Kidney (tissue), 14 donors: ENCODE results near the gene SORT1. TPM values are rescaled to one million over a fixed set of nuclear protein-coding genes. Genes with fewer than 3 reads are reported as not detected.

Source experiments
- DNase-seq, 5 donors: peaks; one replicate each; pipeline ENCODE4 v3.0.0-alpha.2; 2013 to 2020
- FAIRE-seq: peaks from 2 replicates; lab custom pipeline; 2012; peaks lifted over from hg19 to GRCh38; lab: Jason Lieb, UNC
- H3K27ac ChIP-seq, 2 donors: one replicate each; pipeline ENCODE4 v1.7.0; 2013; ENCODE audit warnings: low read depth in 2 of 2, low read length in 2 of 2, inconsistent platforms in 1 of 2
- H3K27me3 ChIP-seq: one replicate; pipeline ENCODE4 v1.7.1; 2013; ENCODE audit warnings: low read length, inconsistent platforms; ENCODE audit not compliant: control insufficient read depth, insufficient read depth
- H3K36me3 ChIP-seq, 3 donors: one replicate each; pipeline versions ENCODE4 v1.7.0 to v1.7.1; 2013; ENCODE audit warnings: low read length in 3 of 3, control low read depth in 1 of 3, inconsistent platforms in 1 of 3; ENCODE audit not compliant: insufficient read depth in 3 of 3, control insufficient read depth in 2 of 3
- H3K4me1 ChIP-seq, 3 donors: one replicate each; pipeline versions ENCODE4 v1.7.0 to v1.7.1; 2013; ENCODE audit warnings: low read length in 3 of 3, inconsistent platforms in 1 of 3, low read depth in 1 of 3; ENCODE audit not compliant: control insufficient read depth in 2 of 3, insufficient read depth in 2 of 3
- H3K4me3 ChIP-seq, 3 donors: one replicate each; pipeline versions ENCODE4 v1.7.0 to v1.8.1; 2013; ENCODE audit warnings: low read length in 3 of 3, control low read depth in 1 of 3, inconsistent platforms in 1 of 3
- H3K9ac ChIP-seq, 3 donors: one replicate each; pipeline versions ENCODE4 v1.7.0 to v1.7.1; 2013; ENCODE audit warnings: low read length in 3 of 3, control low read depth in 1 of 3, inconsistent platforms in 1 of 3
- H3K9me3 ChIP-seq, 3 donors: one replicate each; pipeline versions ENCODE4 v1.7.0 to v1.7.1; 2013; ENCODE audit warnings: low read length in 3 of 3, control low read depth in 1 of 3, inconsistent platforms in 1 of 3; ENCODE audit not compliant: control insufficient read depth in 2 of 3, insufficient read depth in 1 of 3
- intact Hi-C: fragments of 100-400 bp; cut with DNase I; formaldehyde crosslinking; loops from one replicate; pipeline ENCODE4 v1.11.1; 2022
- polyA plus RNA-seq: library from polyadenylated mRNA; stranded (reverse); fragments of 350-450 nt; fragmentation: Illumina TruSeq; extraction: RNeasy Lipid Tissue Mini Kit (QIAGEN cat#74804); gene quantifications from one replicate; pipeline ENCODE4 v1.2.3, GENCODE V29; 2014; ENCODE audit warnings: low read depth, low replicate concordance; ENCODE audit not compliant: insufficient read depth
- total RNA-seq: library from RNA; stranded (reverse); fragmentation: NEBNext Ultra II Directional; extraction: Animal tissue kit (Norgen Biotek cat#: 25700); gene quantifications from one replicate; pipeline ENCODE4 v1.2.1, GENCODE V29; 2021
- TF ChIP-seq, protein P1 (sequence below): IDR thresholded peaks from 3 replicates; pipeline ENCODE4 v1.5.1; 2012; ENCODE audit warnings: mild to moderate bottlenecking, moderate library complexity, borderline replicate concordance; ENCODE audit not compliant: insufficient read depth; ENCODE audit errors: extremely low read depth
- donor health status: control.
- donor health status: control.
- donor health status: control.
- donor health status: control.
- donor health status: control.
- donor health status: DM: yes; HTN: yes; CAD: no.
- donor health status: Normal renal cell carcinoma (clear cell type).

SORT1 gene
- total and polyA plus RNA-seq, 2 donors from 2014 or later = 33.5 to 169 TPM

DNA sequence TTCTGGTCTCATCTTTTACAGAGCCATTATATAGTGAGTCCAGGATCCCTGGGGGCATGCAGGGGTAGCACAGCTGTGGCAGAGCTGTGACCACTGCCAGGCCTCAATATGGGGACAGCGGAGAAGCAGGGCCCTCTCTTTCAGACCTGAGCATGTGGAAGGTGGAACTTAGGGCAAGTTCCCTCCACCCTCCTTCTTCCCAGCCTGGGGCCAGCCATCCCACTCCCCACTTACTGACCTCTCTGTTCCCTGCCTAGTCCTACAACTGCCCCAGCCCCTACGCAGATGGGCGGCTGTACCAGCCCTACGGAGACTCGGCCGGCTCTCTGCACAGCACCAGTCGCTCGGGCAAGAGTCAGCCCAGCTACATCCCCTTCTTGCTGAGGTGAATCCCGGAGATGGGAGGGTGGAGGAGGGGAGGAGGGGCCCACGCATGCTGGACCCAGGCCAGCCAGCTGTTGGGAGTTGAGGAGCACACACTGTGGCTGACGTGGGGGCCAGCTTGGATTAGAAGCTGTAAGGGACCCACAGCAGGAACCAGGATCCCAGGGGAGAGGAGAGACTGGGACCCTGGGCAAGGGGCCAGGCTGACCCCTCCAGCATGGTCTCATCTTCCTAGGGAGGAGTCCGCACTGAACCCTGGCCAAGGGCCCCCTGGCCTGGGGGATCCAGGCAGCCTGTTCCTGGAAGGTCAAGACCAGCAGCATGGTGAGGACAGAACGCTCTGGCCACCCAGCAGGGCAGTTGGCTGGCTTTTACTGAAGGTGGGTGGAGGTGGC is 125.5 kb downstream of the SORT1 start:
- TF ChIP-seq, protein P1, sequence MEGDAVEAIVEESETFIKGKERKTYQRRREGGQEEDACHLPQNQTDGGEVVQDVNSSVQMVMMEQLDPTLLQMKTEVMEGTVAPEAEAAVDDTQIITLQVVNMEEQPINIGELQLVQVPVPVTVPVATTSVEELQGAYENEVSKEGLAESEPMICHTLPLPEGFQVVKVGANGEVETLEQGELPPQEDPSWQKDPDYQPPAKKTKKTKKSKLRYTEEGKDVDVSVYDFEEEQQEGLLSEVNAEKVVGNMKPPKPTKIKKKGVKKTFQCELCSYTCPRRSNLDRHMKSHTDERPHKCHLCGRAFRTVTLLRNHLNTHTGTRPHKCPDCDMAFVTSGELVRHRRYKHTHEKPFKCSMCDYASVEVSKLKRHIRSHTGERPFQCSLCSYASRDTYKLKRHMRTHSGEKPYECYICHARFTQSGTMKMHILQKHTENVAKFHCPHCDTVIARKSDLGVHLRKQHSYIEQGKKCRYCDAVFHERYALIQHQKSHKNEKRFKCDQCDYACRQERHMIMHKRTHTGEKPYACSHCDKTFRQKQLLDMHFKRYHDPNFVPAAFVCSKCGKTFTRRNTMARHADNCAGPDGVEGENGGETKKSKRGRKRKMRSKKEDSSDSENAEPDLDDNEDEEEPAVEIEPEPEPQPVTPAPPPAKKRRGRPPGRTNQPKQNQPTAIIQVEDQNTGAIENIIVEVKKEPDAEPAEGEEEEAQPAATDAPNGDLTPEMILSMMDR = no peak
- FAIRE-seq (no peak), DNase-seq (peak in 3 of 5 donors; percentile 26 to 71 (median 50))
- no peaks in the 10 kb centered on the region for H3K36me3 ChIP-seq
- no peak overlapping the region for H3K9ac ChIP-seq
- intact Hi-C loops = loop anchor here (10.0 kb wide), 1 partner anchor 133 kb away; no protein-coding TSS in a partner anchor
- no peaks in the 10 kb centered on the region for H3K9me3 ChIP-seq
- H3K27me3 ChIP-seq = no peaks in the 10 kb centered on the region
- H3K27ac ChIP-seq = no peak overlapping the region
- no peak overlapping the region for H3K4me3 ChIP-seq
- peaks cover 2 to 16% (median 5%) of the 10 kb centered on the region in 3 donors for H3K4me1 ChIP-seq

DNA sequence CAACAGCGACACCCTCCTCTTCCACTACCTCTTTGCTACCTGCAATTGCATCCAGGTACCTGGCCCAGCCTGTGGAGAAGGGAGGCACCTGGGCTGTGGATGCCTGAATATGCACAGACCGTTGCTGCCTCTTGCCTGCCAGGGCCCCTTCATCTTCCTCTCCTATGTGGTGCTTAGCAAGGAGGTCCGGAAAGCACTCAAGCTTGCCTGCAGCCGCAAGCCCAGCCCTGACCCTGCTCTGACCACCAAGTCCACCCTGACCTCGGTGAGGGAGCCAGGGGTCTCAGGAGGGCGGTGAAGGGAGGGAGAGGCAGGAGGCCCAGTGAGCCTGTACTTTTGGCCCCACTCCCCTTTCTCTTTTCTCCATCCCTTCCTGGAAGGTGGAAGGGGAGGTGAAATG is 126.3 kb downstream of the SORT1 start:
- TF ChIP-seq, protein P1 = no peak
- intact Hi-C loops = loop anchor here (10.0 kb wide), 1 partner anchor 133 kb away; no protein-coding TSS in a partner anchor
- Histone ChIP-seq H3K9ac (no peak overlapping the region), H3K4me1 (peaks cover 0 to 10% (median 4%) of the 10 kb centered on the region in 3 donors), H3K4me3 (no peak overlapping the region), H3K27me3 (no peaks in the 10 kb centered on the region), H3K36me3 (no peaks in the 10 kb centered on the region), H3K27ac (no peak overlapping the region), H3K9me3 (no peaks in the 10 kb centered on the region)
- peak in 1 of 5 donors; percentile 24 for DNase-seq
- no peak for FAIRE-seq

DNA sequence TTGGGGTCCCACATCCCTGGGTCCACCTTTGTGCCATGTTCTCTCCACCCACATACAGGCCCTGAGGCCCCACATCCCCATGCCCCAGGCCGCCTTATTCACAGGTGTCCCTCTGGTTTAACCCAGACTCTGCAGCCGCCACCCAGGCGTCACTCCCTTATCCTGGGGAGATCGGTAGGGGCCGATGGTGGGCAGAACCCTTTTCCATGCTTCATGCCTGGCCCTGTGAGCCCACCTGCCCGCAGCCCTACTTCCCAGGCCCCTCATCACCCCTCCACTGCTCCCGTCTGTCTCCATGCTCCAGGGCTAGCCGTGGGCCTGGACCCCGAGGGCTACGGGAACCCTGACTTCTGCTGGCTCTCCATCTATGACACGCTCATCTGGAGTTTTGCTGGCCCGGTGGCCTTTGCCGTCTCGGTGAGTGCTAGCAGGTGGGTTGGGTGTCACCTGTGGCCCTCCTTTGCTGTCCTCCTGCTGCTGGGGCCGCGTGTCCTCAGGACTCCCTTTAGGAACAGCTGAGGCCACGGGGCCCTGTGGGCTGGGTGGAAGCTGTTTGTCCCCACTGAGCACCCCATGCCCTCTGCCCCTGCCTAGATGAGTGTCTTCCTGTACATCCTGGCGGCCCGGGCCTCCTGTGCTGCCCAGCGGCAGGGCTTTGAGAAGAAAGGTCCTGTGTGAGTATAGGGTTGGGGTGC is 126.9 kb downstream of the SORT1 start:
- TF ChIP-seq, protein P1 = no peak
- peak in 2 of 5 donors; percentile 38 to 71 for DNase-seq
- H3K27me3 ChIP-seq = no peaks in the 10 kb centered on the region
- H3K9me3 ChIP-seq = no peaks in the 10 kb centered on the region
- no peaks in the 10 kb centered on the region for H3K36me3 ChIP-seq
- H3K27ac ChIP-seq = no peak overlapping the region
- FAIRE-seq = no peak
- peaks cover 0 to 10% (median 4%) of the 10 kb centered on the region in 3 donors for H3K4me1 ChIP-seq
- H3K4me3 ChIP-seq = no peak overlapping the region
- no peak overlapping the region for H3K9ac ChIP-seq
- intact Hi-C loops = loop anchor here (10.0 kb wide), 1 partner anchor 134 kb away; no protein-coding TSS in a partner anchor
